Natural killer cell (primary cell): ENCODE measurements around the gene FAM153A. TPM values are rescaled to one million over a fixed set of nuclear protein-coding genes. Genes with fewer than 3 reads are reported as not detected.
"Not testable (repeated sequence)": the region's sequence is repeated elsewhere in the genome, so short reads cannot be mapped to it uniquely, and the experiment has no call there.

Experiments
- ATAC-seq, 3 donors: fragments of 150-1000 bp in 2 of 3; fragments of 200-7000 bp in 1 of 3; cut with Tn5 transposase; 1 replicate in 1 of 3; 2 replicates in 2 of 3; pipeline ENCODE4 v1.10.0; 2021; ENCODE audit warnings: mild to moderate bottlenecking in 2 of 3, moderate library complexity in 2 of 3
- DNase-seq, 2 donors: peaks; one replicate each; pipeline versions ENCODE4 v3.0.0 to v3.0.0-alpha.2; 2013 to 2021; ENCODE audit warnings: mixed read lengths in 1 of 2
- H3K27ac ChIP-seq: one replicate; pipeline ENCODE4 v1.5.1; 2013; ENCODE audit warnings: mild to moderate bottlenecking, low read length
- H3K27me3 ChIP-seq: one replicate; pipeline ENCODE4 v1.6.1; 2013; ENCODE audit warnings: low read length; ENCODE audit not compliant: control insufficient read depth, insufficient read depth
- H3K36me3 ChIP-seq: one replicate; pipeline ENCODE4 v1.6.1; 2013; ENCODE audit warnings: low read length; ENCODE audit not compliant: control insufficient read depth, insufficient read depth
- H3K4me1 ChIP-seq: one replicate; pipeline ENCODE4 v1.6.1; 2013; ENCODE audit warnings: low read length; ENCODE audit not compliant: control insufficient read depth, insufficient read depth
- H3K4me3 ChIP-seq: one replicate; pipeline ENCODE4 v1.5.1; 2013; ENCODE audit warnings: low read length
- H3K9me3 ChIP-seq: one replicate; pipeline ENCODE4 v1.6.1; 2013; ENCODE audit warnings: low read length; ENCODE audit not compliant: control insufficient read depth, insufficient read depth
- H3K27ac Mint-ChIP-seq, 2 donors: one replicate each; pipeline ENCODE4 v1.8.0; 2022; ENCODE audit warnings: mild to moderate bottlenecking in 2 of 2, mixed read lengths in 2 of 2, moderate library complexity in 1 of 2
- H3K27me3 Mint-ChIP-seq, 2 donors: one replicate each; pipeline ENCODE4 v1.8.0; 2022; ENCODE audit warnings: low read depth in 2 of 2, mixed read lengths in 2 of 2
- H3K36me3 Mint-ChIP-seq: one replicate; pipeline ENCODE4 v1.8.0; 2022; ENCODE audit warnings: mixed read lengths
- H3K4me1 Mint-ChIP-seq, 2 donors: one replicate each; pipeline ENCODE4 v1.8.0; 2022; ENCODE audit warnings: mixed read lengths in 2 of 2
- H3K4me3 Mint-ChIP-seq: one replicate; pipeline ENCODE4 v1.8.0; 2022; ENCODE audit warnings: mild to moderate bottlenecking, moderate library complexity, mixed read lengths
- H3K9me3 Mint-ChIP-seq, 2 donors: one replicate each; pipeline ENCODE4 v1.8.0; 2022; ENCODE audit warnings: mixed read lengths in 2 of 2
- WGBS: methylation state at CpG from one replicate; pipeline ENCODE4 v1.1.7; 2013; ENCODE audit warnings: missing lambda C conversion rate; ENCODE audit not compliant: insufficient coverage; 5-methylcytosine and 5-hydroxymethylcytosine counted together
- intact Hi-C: fragments of 100-400 bp; cut with micrococcal nuclease; formaldehyde crosslinking; loops from one replicate; pipeline ENCODE4 v1.14.2; 2022
- total RNA-seq, 4 donors: library from RNA; stranded (reverse); fragments of 120-200 nt in 1 of 4; gene quantifications; one replicate each; pipeline versions ENCODE4 v1.2.3 to v1.2.4, GENCODE V29; 2013 to 2022

FAM153A gene
- total RNA-seq, 3 donors from 2014 or later (not counting 1 experiment from before 2014, with no cell fraction given): 0.63 to 3.5 (median 0.85) TPM

GRCh38 chr5:177812160-177812743, 29.6 kb upstream of the FAM153A start:
- H3K36me3 ChIP-seq, intact Hi-C loops: not testable (repeated sequence)
- no CpG with 5 or more reads among the region's 6 CpGs for WGBS

DNA sequence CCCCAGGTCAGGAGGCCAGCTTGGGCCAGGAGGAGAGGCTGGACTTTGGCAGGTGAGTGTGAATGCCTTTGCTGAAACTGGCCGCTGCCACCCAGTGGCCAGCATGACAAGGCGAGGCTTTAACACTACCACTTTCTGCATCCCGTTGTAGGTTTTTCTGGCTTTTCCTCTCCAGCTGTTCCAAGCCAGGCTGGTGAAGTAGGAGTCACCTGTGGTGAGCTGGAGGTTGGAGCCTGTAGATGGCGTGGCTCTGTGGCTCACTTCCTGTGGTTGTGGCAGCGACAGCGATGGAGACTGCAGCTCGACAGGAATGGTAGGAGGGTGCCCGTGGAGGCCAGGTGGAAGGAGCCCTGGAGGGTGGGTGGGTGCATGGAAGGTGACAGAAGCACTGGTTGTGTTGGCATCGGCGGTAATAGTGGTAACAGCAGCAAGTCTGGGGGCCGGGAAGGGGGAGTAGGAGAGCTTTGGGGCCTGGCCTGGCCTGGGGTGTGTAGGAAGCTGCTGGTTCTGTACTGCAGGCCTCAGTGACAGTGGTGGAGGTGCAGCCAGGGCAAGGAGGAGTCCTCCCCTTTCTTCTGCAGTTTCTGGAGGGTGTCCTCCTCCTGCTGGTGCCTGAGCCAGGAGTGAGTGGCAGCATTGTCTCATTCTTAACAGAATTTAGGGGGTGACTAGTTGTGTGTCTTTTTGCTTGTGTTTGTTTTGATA, 26.7 kb upstream of the FAM153A start:
- H3K4me3 Mint-ChIP-seq, H3K27ac Mint-ChIP-seq, H3K27me3 Mint-ChIP-seq, H3K36me3 ChIP-seq, H3K9me3 ChIP-seq, H3K27ac ChIP-seq, H3K4me1 Mint-ChIP-seq, H3K4me1 ChIP-seq, H3K27me3 ChIP-seq, H3K9me3 Mint-ChIP-seq, H3K36me3 Mint-ChIP-seq, H3K4me3 ChIP-seq, intact Hi-C loops, DNase-seq: not testable (repeated sequence)
- WGBS: no CpG with 5 or more reads among the region's 11 CpGs
- peak in 1 of 3 donors; percentile 57 for ATAC-seq

More at GRCh38 chr5:177812160-177812743, 29.6 kb upstream of the FAM153A start:
- not testable (repeated sequence) for H3K27ac ChIP-seq, H3K9me3 ChIP-seq, H3K36me3 Mint-ChIP-seq, H3K4me1 ChIP-seq, H3K4me3 Mint-ChIP-seq, H3K9me3 Mint-ChIP-seq, H3K27me3 ChIP-seq, H3K27ac Mint-ChIP-seq, H3K4me3 ChIP-seq, H3K27me3 Mint-ChIP-seq, H3K4me1 Mint-ChIP-seq
- DNase-seq (peak in 1 of 2 donors; percentile 49), ATAC-seq (peak in 1 of 3 donors; percentile 52)

DNA sequence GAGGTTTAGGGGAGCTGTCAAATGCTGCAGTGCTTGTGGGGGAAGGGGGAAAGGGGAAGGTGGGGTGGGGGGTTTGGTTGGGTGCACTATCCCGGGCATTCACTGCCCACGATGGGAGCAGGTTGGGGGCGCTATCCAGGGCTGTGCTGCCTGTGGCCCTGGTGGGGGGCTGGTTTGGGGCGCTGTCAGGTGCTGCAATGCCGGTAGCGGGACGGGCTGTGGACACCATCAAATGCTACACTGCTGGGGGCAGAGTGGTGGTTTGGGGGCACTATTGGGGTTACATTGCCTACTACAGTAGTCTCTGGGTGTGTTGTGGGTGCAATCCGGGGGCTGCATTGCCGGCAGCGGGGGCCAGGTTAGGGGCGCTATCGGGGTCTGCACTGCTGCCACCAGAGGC, 25.7 kb upstream of the FAM153A start:
- H3K36me3 ChIP-seq, H3K4me3 ChIP-seq, ATAC-seq, H3K4me3 Mint-ChIP-seq, H3K9me3 ChIP-seq, H3K4me1 ChIP-seq, intact Hi-C loops, H3K4me1 Mint-ChIP-seq, H3K36me3 Mint-ChIP-seq, DNase-seq, H3K27ac Mint-ChIP-seq, H3K9me3 Mint-ChIP-seq, H3K27ac ChIP-seq, H3K27me3 ChIP-seq, H3K27me3 Mint-ChIP-seq: not testable (repeated sequence)
- WGBS: 68% methylated on average over 7 of the region's 12 CpGs

DNA sequence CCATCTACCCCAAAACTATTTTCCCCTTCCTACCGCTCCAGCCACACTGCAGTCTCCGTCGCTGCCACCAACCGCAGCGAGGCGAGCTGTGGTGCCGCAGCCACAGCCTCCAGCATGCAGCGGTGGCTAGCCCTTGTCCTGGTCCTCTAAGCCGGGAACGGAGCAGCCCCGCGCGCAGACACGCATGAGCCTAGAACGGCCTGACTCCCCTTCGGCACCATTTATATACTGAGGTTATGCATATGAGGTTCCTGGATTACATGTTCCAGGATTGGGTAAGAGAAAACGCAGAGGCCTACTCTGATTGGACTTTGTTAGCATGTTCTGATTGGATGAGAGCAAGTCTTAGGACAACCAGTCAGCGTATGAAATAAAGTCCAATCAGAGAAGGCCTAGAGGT, 24.6 kb upstream of the FAM153A start:
- H3K4me1 Mint-ChIP-seq, ATAC-seq, H3K9me3 ChIP-seq, H3K4me3 ChIP-seq, H3K4me1 ChIP-seq, H3K27me3 Mint-ChIP-seq, H3K9me3 Mint-ChIP-seq, H3K36me3 ChIP-seq, H3K27ac Mint-ChIP-seq, H3K27me3 ChIP-seq, intact Hi-C loops, H3K4me3 Mint-ChIP-seq, H3K36me3 Mint-ChIP-seq, DNase-seq, H3K27ac ChIP-seq: not testable (repeated sequence)
- no CpG with 5 or more reads among the region's 18 CpGs for WGBS

DNA sequence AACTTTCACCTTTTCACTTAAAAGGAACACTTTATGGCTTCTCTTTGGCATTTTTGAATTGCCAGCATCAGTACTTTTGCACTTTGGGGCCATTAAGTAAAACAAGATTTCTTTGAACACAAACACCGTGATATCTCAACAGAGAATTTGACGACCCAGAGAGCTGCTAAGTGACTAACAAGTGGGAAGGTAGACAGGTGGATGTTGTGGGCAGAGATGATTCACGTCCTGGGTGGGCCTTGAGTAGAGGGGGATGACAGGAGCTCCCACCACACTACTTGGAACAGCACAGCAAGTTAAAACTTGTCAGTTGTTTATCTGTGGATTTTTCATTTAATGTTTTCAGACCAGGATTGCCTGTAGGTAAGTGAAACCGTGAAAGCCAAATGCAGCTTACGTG, 18.7 kb upstream of the FAM153A start:
- H3K36me3 ChIP-seq, H3K9me3 Mint-ChIP-seq, H3K4me1 ChIP-seq, H3K27ac Mint-ChIP-seq, H3K4me3 Mint-ChIP-seq, H3K4me3 ChIP-seq, H3K36me3 Mint-ChIP-seq, H3K4me1 Mint-ChIP-seq, ATAC-seq, intact Hi-C loops, H3K27me3 ChIP-seq, H3K9me3 ChIP-seq, H3K27ac ChIP-seq, H3K27me3 Mint-ChIP-seq: not testable (repeated sequence)
- WGBS: 83% methylated on average over 2 of the region's 5 CpGs
- peak in 1 of 2 donors; percentile 26 for DNase-seq

DNA sequence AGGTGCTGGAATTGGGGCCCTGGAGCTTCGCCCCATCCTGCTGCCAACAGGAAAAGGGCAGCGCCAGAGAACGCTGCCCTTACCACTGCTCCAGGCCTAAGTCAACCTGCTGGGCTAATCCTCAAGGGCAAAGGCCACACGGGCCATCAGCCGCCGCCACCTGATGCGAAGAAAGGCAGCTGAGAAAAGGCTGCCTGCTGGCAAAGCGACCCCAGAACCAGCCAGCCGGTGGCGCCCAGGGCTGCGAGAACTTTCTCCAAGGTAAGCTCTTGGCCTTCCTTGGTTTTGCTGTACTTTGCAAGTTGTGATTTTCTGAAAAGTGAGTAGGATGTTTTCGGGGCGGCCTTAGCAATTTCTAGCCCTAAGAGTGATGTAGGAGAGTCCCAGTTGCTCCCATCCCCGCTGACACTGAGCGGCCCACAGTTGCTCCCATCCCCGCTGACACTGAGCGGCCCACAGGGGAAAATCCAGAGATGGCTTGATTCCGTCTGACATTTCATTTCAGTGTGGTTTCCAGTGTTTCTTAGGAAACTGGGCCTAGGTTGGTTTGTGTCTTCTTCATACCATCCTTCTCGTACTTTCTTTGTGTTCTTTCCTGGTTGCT, 15.6 kb upstream of the FAM153A start:
- ATAC-seq, H3K9me3 ChIP-seq, H3K4me3 ChIP-seq, H3K36me3 ChIP-seq, H3K9me3 Mint-ChIP-seq, H3K4me1 ChIP-seq, H3K27me3 ChIP-seq, H3K4me3 Mint-ChIP-seq, H3K27ac ChIP-seq, H3K27me3 Mint-ChIP-seq, H3K27ac Mint-ChIP-seq, intact Hi-C loops, H3K36me3 Mint-ChIP-seq, H3K4me1 Mint-ChIP-seq: not testable (repeated sequence)
- WGBS: 91% methylated on average over 6 of the region's 19 CpGs
- peak in 1 of 2 donors; percentile 10 for DNase-seq

DNA sequence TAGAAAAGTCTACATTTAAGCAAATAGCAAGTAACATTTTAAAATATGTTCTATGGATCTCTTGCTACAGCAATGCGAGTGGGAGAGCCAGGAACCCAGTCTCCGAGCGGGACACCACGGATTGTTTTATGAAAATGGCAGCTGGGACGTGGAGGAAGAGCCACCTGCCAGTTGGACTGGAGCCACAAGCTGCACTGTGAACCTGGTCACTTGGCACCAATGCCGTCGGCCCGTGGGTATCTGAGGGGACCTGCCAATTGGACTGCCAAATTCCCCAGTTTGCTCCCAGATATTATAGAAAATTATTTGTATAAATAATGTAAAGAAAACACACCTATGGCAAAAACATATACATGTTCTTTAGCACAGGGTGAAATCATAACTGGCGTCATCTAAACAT, 10.6 kb upstream of the FAM153A start:
- H3K36me3 ChIP-seq, H3K27ac Mint-ChIP-seq, H3K4me3 ChIP-seq, H3K4me1 Mint-ChIP-seq, H3K4me3 Mint-ChIP-seq, ATAC-seq, H3K27ac ChIP-seq, H3K27me3 Mint-ChIP-seq, H3K4me1 ChIP-seq, H3K36me3 Mint-ChIP-seq, DNase-seq, H3K9me3 ChIP-seq, H3K27me3 ChIP-seq, intact Hi-C loops, H3K9me3 Mint-ChIP-seq: not testable (repeated sequence)
- 60% methylated on average over 1 of the region's 9 CpGs for WGBS

- H3K4me1 ChIP-seq, ATAC-seq, H3K4me1 Mint-ChIP-seq, H3K36me3 Mint-ChIP-seq, H3K27me3 Mint-ChIP-seq, H3K4me3 ChIP-seq, H3K4me3 Mint-ChIP-seq, intact Hi-C loops, H3K9me3 ChIP-seq, H3K27me3 ChIP-seq, H3K27ac Mint-ChIP-seq, DNase-seq, H3K9me3 Mint-ChIP-seq, H3K27ac ChIP-seq, H3K36me3 ChIP-seq: not testable (repeated sequence)
- WGBS: 91% methylated on average over 4 of the region's 12 CpGs
Measured at GRCh38 chr5:177791649-177792048, 8.9 kb upstream of the FAM153A start.
